H9 (cell line): ENCODE data around the gene C1QL1. TPM values are rescaled to one million over a fixed set of nuclear protein-coding genes. Genes with fewer than 3 reads are reported as not detected.

Source experiments
- DNase-seq: peaks from one replicate; pipeline ENCODE4 v3.0.0-alpha.2; 2017
- H2AFZ ChIP-seq: one replicate; pipeline ENCODE4 v1.6.1; 2013; ENCODE audit warnings: mild to moderate bottlenecking, low read length, control low read depth, moderate library complexity
- H2AK5ac ChIP-seq: 2 replicates; pipeline ENCODE4 v1.6.1; 2013; ENCODE audit warnings: low read length, control low read depth, mixed read lengths; ENCODE audit not compliant: insufficient read length
- H2BK120ac ChIP-seq: one replicate; pipeline ENCODE4 v1.6.1; 2013; ENCODE audit warnings: low read depth, mild to moderate bottlenecking, low read length, control low read depth, inconsistent platforms; ENCODE audit not compliant: poor library complexity, severe bottlenecking
- H2BK12ac ChIP-seq: 2 replicates; pipeline ENCODE4 v1.6.1; 2013; ENCODE audit warnings: low read length, control low read depth, mixed read lengths, low read depth; ENCODE audit not compliant: insufficient read length
- H2BK15ac ChIP-seq: 2 replicates; pipeline ENCODE4 v1.6.1; 2013; ENCODE audit warnings: low read depth, low read length, control low read depth
- H2BK20ac ChIP-seq: one replicate; pipeline ENCODE4 v1.6.1; 2013; ENCODE audit warnings: low read depth, mild to moderate bottlenecking, low read length, control low read depth, inconsistent platforms; ENCODE audit not compliant: poor library complexity, severe bottlenecking
- H2BK5ac ChIP-seq: 2 replicates; pipeline ENCODE4 v1.6.1; 2013; ENCODE audit warnings: low read length, control low read depth, mixed read lengths; ENCODE audit not compliant: insufficient read length
- H3K14ac ChIP-seq: 2 replicates; pipeline ENCODE4 v1.6.1; 2013; ENCODE audit warnings: low read length, control low read depth; ENCODE audit not compliant: insufficient read depth
- H3K18ac ChIP-seq: 2 replicates; pipeline ENCODE4 v1.6.1; 2013; ENCODE audit warnings: low read depth, mild to moderate bottlenecking, mixed read lengths, low read length, control low read depth; ENCODE audit not compliant: insufficient read length
- H3K23ac ChIP-seq: 2 replicates; pipeline ENCODE4 v1.6.1; 2013; ENCODE audit warnings: low read length, control low read depth, mixed read lengths, low read depth; ENCODE audit not compliant: insufficient read length
- H3K23me2 ChIP-seq: 2 replicates; pipeline ENCODE4 v1.6.1; 2013; ENCODE audit warnings: low read depth, mild to moderate bottlenecking, mixed read lengths, low read length, control low read depth; ENCODE audit not compliant: insufficient read length, poor library complexity, severe bottlenecking
- H3K27ac ChIP-seq: 2 replicates; pipeline ENCODE4 v1.5.1; 2013; ENCODE audit warnings: low read length, control low read depth, mixed read lengths, low read depth; ENCODE audit not compliant: insufficient read length
- H3K27me3 ChIP-seq: 2 replicates; pipeline ENCODE4 v1.6.1; 2013; ENCODE audit warnings: low read length, control low read depth, inconsistent platforms; ENCODE audit not compliant: insufficient read depth
- H3K4ac ChIP-seq: 2 replicates; pipeline ENCODE4 v1.6.1; 2013; ENCODE audit warnings: low read depth, mild to moderate bottlenecking, control low read depth, inconsistent platforms, low read length, moderate library complexity
- H3K4me1 ChIP-seq: 2 replicates; pipeline ENCODE4 v1.6.1; 2013; ENCODE audit warnings: low read length, control low read depth, inconsistent platforms; ENCODE audit not compliant: insufficient read depth
- H3K4me2 ChIP-seq: 2 replicates; pipeline ENCODE4 v1.6.1; 2013; ENCODE audit warnings: low read length, control low read depth, mixed read lengths; ENCODE audit not compliant: insufficient read length, insufficient read depth
- H3K56ac ChIP-seq: 2 replicates; pipeline ENCODE4 v1.6.1; 2013; ENCODE audit warnings: low read depth, mild to moderate bottlenecking, mixed read lengths, low read length, control low read depth; ENCODE audit not compliant: insufficient read length
- H3K79me1 ChIP-seq: 2 replicates; pipeline ENCODE4 v1.6.1; 2013; ENCODE audit warnings: low read depth, mild to moderate bottlenecking, moderate library complexity, low read length, control low read depth, inconsistent platforms; ENCODE audit not compliant: insufficient read depth, poor library complexity, severe bottlenecking
- H3K79me2 ChIP-seq: 2 replicates; pipeline ENCODE4 v1.6.1; 2013; ENCODE audit warnings: low read length, control low read depth, inconsistent platforms; ENCODE audit not compliant: insufficient read depth
- H3K9ac ChIP-seq: 2 replicates; pipeline ENCODE4 v1.6.1; 2013; ENCODE audit warnings: low read length, control low read depth, mixed read lengths; ENCODE audit not compliant: insufficient read length; ENCODE audit errors: extremely low read depth
- H3K9me3 ChIP-seq: one replicate; pipeline ENCODE4 v1.6.1; 2013; ENCODE audit warnings: low read depth, low read length, inconsistent platforms; ENCODE audit not compliant: control insufficient read depth
- H3T11ph ChIP-seq: one replicate; pipeline ENCODE4 v1.6.1; 2013; ENCODE audit warnings: mild to moderate bottlenecking, low read length, control low read depth, inconsistent platforms
- H4K20me1 ChIP-seq: one replicate; pipeline ENCODE4 v1.6.1; 2013; ENCODE audit not compliant: control insufficient read depth, insufficient read length, insufficient read depth
- H4K5ac ChIP-seq: 2 replicates; pipeline ENCODE4 v1.6.1; 2013; ENCODE audit warnings: low read depth, mild to moderate bottlenecking, mixed read lengths, low read length, control low read depth; ENCODE audit not compliant: insufficient read length
- H4K8ac ChIP-seq: replicated peaks from 2 replicates; pipeline ENCODE4 v1.6.1; 2013; ENCODE audit warnings: low read length, control low read depth, mixed read lengths, low read depth; ENCODE audit not compliant: insufficient read length
- H4K91ac ChIP-seq: 2 replicates; pipeline ENCODE4 v1.6.1; 2013; ENCODE audit warnings: low read depth, mild to moderate bottlenecking, moderate library complexity, mixed read lengths, low read length, control low read depth; ENCODE audit not compliant: insufficient read length
- H3K27ac Mint-ChIP-seq, 3 experiments: 2 replicates in 2 of 3; 3 replicates in 1 of 3; pipeline ENCODE4 v1.8.0; 2020 to 2021; ENCODE audit warnings: mixed read lengths in 3 of 3, mild to moderate bottlenecking in 1 of 3, moderate library complexity in 1 of 3
- H3K27me3 Mint-ChIP-seq: 2 replicates; pipeline ENCODE4 v1.8.0; 2021; ENCODE audit warnings: low read depth, mild to moderate bottlenecking, moderate library complexity, mixed read lengths
- H3K36me3 Mint-ChIP-seq, 3 experiments: 2 replicates in 2 of 3; 3 replicates in 1 of 3; pipeline ENCODE4 v1.8.0; 2020 to 2021; ENCODE audit warnings: low read depth in 3 of 3, mixed read lengths in 3 of 3; ENCODE audit not compliant: insufficient read depth in 1 of 3
- H3K4me1 Mint-ChIP-seq, 2 experiments: 2 replicates each; pipeline ENCODE4 v1.8.0; 2020; ENCODE audit warnings: mixed read lengths in 2 of 2
- H3K4me3 Mint-ChIP-seq, 2 experiments: 2 replicates in 1 of 2; 3 replicates in 1 of 2; pipeline ENCODE4 v1.8.0; 2020 to 2021; ENCODE audit warnings: mild to moderate bottlenecking in 2 of 2, mixed read lengths in 2 of 2, moderate library complexity in 1 of 2
- H3K9me3 Mint-ChIP-seq, 2 experiments: 2 replicates in 1 of 2; 3 replicates in 1 of 2; pipeline ENCODE4 v1.8.0; 2020; ENCODE audit warnings: mild to moderate bottlenecking in 2 of 2, mixed read lengths in 2 of 2, moderate library complexity in 1 of 2
- CTCF ChIP-seq: fragments of 200-600 bp; sonication (generic); conservative IDR thresholded peaks from 3 replicates; pipeline ENCODE4 v1.8.0; 2021; ENCODE audit warnings: antibody characterized with exemption, mild to moderate bottlenecking
- WGBS: extraction: QIAGEN DNeasy Blood & Tissue Kit; methylation state at CpG from one replicate; pipeline ENCODE4 v1.1.7; 2013; ENCODE audit warnings: missing lambda C conversion rate, low lambda C conversion rate, mixed read lengths; ENCODE audit not compliant: insufficient read length; ENCODE audit errors: extremely low coverage; 5-methylcytosine and 5-hydroxymethylcytosine counted together
- total RNA-seq: library from RNA; stranded (reverse); gene quantifications from 2 replicates; pipeline ENCODE4 v1.2.1, GENCODE V29; 2021

The C1QL1 gene
- total RNA-seq, 1 experiment from 2014 or later: 6.0 TPM

- Histone ChIP-seq H3K9ac (no peak overlapping the region), H2BK120ac (no peak overlapping the region), H3K4me1 (no peaks in the 10 kb centered on the region), H3K14ac (no peak overlapping the region), H4K20me1 (no peaks in the 10 kb centered on the region), H2AFZ (no peak overlapping the region), H3K79me1 (no peaks in the 10 kb centered on the region), H3K9me3 (no peaks in the 10 kb centered on the region), H2BK15ac (no peak overlapping the region), H2BK12ac (no peak overlapping the region), H3K27me3 (no peaks in the 10 kb centered on the region; the same call in 1 of the 2 replicates), H2BK5ac (no peak overlapping the region), H3K56ac (no peak overlapping the region), H3K79me2 (no peaks in the 10 kb centered on the region), H3K23me2 (no peaks in the 10 kb centered on the region), H4K91ac (no peak overlapping the region), H3K18ac (no peak overlapping the region), H3K4me2 (no peak overlapping the region), H4K5ac (no peak overlapping the region), H3K27ac (no peak overlapping the region), H2AK5ac (no peak overlapping the region), H3K4ac (no peak overlapping the region), H2BK20ac (no peak overlapping the region), H3T11ph (no peak overlapping the region), H3K23ac (no peak overlapping the region), H4K8ac (no peak overlapping the region)
- H3K9me3 Mint-ChIP-seq: no peaks in the 10 kb centered on the region; a peak in 1 of 5 replicates
- H3K27me3 Mint-ChIP-seq: peaks cover 21% of the 10 kb centered on the region
- no peak for DNase-seq
- H3K36me3 Mint-ChIP-seq: no peaks in the 10 kb centered on the region
- no peak overlapping the region for H3K27ac Mint-ChIP-seq
- no CpG with 5 or more reads among the region's 5 CpGs for WGBS
- no peak for TF ChIP-seq CTCF
- peaks cover 15 to 29% of the 10 kb centered on the region in 2 experiments for H3K4me1 Mint-ChIP-seq
- no peak overlapping the region for H3K4me3 Mint-ChIP-seq
Measured at GRCh38 chr17:44992242-44992939, 24.3 kb upstream of the C1QL1 start.
